22Rv1 (cell line): ENCODE data around the gene CEP85.

Experiments used
- CTCF ChIP-seq: fragments of 450-650 bp; IDR thresholded peaks from 2 replicates; pipeline ENCODE4 v1.5.1; 2017; ENCODE audit warnings: mild to moderate bottlenecking
- ZFX ChIP-seq: fragments of 450-650 bp; IDR thresholded peaks from 2 replicates; pipeline ENCODE4 v1.6.1; 2017; ENCODE audit warnings: antibody characterized with exemption, borderline replicate concordance

GRCh38 chr1:26197301-26197700 lies 36.7 kb upstream of the CEP85 start:
- TF ChIP-seq CTCF (no peak), ZFX (no peak)
